GM19193 (cell line): ENCODE data around the gene MAP3K4.

ENCODE experiments used
- POLR2A ChIP-seq: IDR thresholded peaks from 4 replicates; pipeline ENCODE4 v1.6.1; 2011; ENCODE audit not compliant: insufficient read depth, insufficient read length; ENCODE audit errors: extremely low read depth

The MAP3K4 gene

GRCh38 chr6:160992061-160992979 lies 751 bp downstream of the MAP3K4 start:
- TF ChIP-seq POLR2A, result no peak

- TF ChIP-seq POLR2A, result no peak
Measured at GRCh38 chr6:160992980-160993314, 1.4 kb downstream of the MAP3K4 start.

DNA sequence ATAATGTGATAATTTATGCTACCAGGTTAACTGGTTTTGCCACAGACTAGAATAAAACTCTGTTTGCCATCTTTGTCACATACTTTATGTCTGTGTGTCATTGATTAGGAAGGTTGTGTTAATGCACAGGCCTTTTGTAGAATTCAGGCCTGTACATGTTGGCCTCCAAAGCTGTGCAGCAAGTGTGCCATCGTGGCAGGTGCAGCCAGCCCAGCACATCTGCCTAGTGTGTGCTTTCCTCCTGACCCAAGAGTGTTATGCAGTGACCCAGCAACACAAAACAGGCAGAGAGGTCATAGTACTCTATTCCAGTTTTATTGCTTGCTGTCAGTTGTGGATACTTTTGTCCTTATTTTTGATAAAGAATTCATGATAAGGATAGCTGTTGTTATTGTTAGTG lies 3.7 kb downstream of the MAP3K4 start:
- no peak for TF ChIP-seq POLR2A

DNA sequence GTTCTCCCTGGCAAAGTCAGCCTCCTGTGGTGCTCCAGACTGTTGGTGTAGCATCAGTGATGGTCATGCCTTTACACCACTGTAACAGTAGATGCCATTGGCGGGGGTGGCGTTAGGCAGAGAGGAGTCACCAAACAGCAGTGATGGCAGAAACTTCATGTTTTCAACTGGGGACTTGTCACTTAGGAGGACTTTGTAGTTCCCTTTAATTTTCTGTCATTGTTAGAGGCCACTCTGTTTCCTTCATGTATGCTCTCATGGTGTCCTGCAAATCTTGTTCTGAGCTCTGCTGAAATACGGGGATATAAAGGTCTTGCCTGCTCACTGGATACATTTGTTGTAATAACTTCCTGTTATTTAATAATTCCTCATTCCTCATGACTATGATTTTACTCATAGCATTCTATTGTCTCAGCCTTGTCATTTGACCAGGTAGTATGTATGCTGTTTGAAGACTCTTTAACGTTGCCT lies 4.6 kb downstream of the MAP3K4 start:
- TF ChIP-seq POLR2A, result no peak

- TF ChIP-seq POLR2A, result no peak
Measured at GRCh38 chr6:160998217-160998616, 6.6 kb downstream of the MAP3K4 start.

DNA sequence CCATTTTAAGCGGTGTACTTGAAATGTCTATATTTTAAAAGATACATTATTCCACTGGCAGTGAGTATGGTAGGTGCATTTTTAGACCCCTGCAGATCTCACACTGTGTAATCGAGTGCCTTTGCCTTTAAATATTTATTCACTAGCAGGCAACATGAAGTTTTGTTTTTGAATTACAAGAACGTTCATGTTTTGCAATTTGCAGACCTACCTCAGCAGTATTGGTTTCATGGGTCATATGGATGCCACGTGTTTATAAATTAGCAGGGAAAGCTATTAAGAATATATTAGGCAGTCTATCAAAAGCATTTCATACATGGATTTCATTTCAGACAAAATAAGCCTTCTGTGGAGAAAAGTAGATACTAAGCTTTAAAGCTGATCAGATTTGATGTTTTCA lies 7.2 kb downstream of the MAP3K4 start:
- TF ChIP-seq POLR2A, result no peak

- TF ChIP-seq POLR2A, result no peak
Measured at GRCh38 chr6:160999516-160999915, 7.9 kb downstream of the MAP3K4 start.

- no peak for TF ChIP-seq POLR2A
Measured at GRCh38 chr6:161000632-161001031, 9.1 kb downstream of the MAP3K4 start.

DNA sequence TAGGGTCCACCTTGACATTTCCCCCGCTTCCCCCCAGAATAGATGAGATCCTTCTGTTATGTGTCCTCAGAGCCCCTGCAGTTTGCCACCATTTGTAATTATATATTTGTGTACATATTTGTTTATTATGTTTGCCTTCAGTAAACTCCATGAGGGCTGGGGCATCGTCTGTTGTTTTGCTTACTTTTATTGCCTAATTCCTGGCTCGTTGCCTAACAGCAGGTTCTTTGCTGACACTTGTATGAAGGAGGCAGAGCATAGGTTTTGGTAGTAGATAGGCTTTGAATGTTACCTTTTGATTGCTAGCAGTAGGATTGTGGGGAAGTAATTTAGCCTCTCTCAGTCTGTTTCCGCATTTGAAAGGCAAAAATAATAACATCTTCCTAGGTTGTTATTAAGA lies 9.9 kb downstream of the MAP3K4 start:
- no peak for TF ChIP-seq POLR2A

- TF ChIP-seq POLR2A, result no peak
Measured at GRCh38 chr6:161003336-161003735, 11.8 kb downstream of the MAP3K4 start.

DNA sequence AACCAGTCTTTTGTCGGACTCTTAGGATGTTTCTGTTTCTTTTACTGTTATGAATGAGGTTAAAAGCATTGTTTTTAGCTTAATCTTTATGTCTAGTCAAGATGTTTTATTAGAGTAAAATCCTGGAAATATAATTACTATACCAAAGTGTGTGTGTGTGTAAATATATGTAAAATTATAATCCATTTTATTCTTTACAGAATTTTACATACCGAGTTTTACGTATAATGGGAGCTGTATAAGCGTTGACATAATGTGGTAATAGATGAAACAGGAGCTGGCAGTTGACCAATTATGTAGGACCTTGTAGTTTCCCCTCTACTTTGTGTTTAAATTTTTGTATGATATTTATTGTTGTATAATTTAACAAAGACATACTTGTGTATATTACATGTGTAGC lies 16.7 kb downstream of the MAP3K4 start:
- TF ChIP-seq POLR2A, result no peak

GRCh38 chr6:161009991-161010390 lies 18.4 kb downstream of the MAP3K4 start:
- TF ChIP-seq POLR2A, result no peak

DNA sequence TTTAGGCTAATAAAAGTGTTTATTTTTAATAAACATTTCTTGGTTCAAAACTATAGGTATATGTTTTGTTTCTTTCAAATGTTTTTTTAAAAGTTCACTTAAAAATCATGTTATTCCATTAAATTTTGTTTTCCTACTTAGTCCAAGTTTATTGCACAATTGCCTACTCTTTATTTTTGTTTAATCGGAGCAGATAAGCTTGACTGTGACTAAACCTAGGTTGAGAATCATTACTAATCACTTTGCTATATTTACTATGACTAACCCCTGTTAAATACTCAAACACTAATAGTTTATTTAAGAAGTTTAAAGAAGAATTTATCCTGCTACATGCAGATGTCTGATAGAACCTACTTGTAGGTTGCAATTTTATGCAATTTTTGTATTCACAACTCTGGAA lies 18.8 kb downstream of the MAP3K4 start:
- TF ChIP-seq POLR2A, result no peak

GRCh38 chr6:161011492-161012480 lies 20.2 kb downstream of the MAP3K4 start:
- TF ChIP-seq POLR2A, result no peak

DNA sequence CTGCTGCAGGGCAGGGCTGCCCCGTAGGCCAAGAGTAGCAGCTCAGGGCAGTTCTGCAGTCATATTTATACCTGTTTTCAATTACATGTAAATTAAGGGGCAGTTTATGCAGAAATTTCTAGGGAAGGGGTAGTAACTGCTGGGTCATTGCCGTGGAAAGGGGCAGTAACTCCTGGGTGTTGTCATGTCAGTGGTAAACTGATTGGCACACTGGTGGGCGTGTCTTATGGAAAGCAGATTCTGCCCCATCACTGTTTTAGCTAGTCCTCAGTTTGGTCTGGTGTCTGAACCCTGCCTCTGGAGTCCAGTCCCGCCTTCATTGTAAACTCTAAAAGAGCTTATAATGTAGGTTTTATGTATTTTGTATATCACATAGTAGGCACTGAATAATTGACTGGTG lies 22.1 kb downstream of the MAP3K4 start:
- no peak for TF ChIP-seq POLR2A
